ENCODE data around the gene SMAD6.

- TF ChIP-seq CTCF (IDR thresholded peaks at IDR 0.05; ENCODE audit: insufficient read depth, low read depth, low read length) (no peak), EZH2 (IDR thresholded peaks at IDR 0.05; ENCODE audit: insufficient read depth, low read length) (no peak)
These were observed 41.2 kb downstream of the SMAD6 start for GRCh38 chr15:66743204-66743603.

Data from astrocyte (in vitro differentiated cells and primary cell).